ENCODE data around the gene AHCYL2. TPM values are rescaled to one million over a fixed set of nuclear protein-coding genes. Genes with fewer than 3 reads are reported as not detected.

The AHCYL2 gene
- total and polyA plus RNA-seq, 2 of the 8 experiments (the other 6 are each of a cell fraction or from before 2014, with no cell fraction given): 20.7 to 25.4 TPM

DNA sequence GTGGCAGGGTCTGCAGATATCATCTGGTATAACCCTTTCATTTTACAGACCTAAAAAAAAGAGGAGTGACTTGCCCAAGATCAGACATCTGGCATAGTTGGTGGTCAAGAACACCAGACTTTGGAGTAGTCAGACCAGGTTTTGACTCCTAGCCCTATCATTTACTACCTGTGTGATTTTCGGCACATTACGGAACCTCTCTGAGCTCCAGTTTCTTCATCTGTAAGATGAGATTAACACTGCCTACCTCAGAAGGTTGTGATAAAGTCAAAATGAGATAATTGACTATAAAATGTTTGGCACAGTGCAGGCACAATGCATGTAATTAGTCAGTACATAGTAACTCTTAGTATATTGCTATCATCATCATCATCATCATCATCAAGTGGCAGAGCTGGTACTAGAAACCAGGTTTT lies 210.6 kb downstream of the AHCYL2 start:
- DNase-seq (ENCODE audit: low read depth in 1 of 2, low spot score in 2 of 2): no peak
- no peaks in the 10 kb centered on the region for H3K9me3 ChIP-seq (ENCODE audit: insufficient read depth in 2 of 2, low read depth in 1 of 2, low read length in 1 of 2)
- H2BK5ac ChIP-seq (ENCODE audit: low read depth, low read length): no peak overlapping the region
- no peak overlapping the region for H3K4ac ChIP-seq (replicated peaks; ENCODE audit: insufficient read length, low read depth, low read length)
- H4K8ac ChIP-seq (ENCODE audit: extremely low read depth, insufficient read depth, low read length): no peak overlapping the region
- no peak overlapping the region for H2BK15ac ChIP-seq (ENCODE audit: low read length)
- no peak overlapping the region for H2AK5ac ChIP-seq (ENCODE audit: low read depth, low read length)
- H2BK12ac ChIP-seq (ENCODE audit: low read depth, low read length): no peak overlapping the region
- no peak overlapping the region; the same call in 1 of the 2 replicates for H3K18ac ChIP-seq (ENCODE audit: extremely low read depth, low read length)
- no peak overlapping the region for H2BK20ac ChIP-seq (ENCODE audit: low read length)
- no peak overlapping the region for H2BK120ac ChIP-seq (replicated peaks; ENCODE audit: low read depth, low read length)
- POLR2A ChIA-PET (ENCODE audit: partially characterized antibody): interaction anchor here (0.6 to 3.9 kb wide), 11 partner anchors 10 to 380 kb away, joined by 3 to 18 read pairs (median 4); partner anchors contain the start of gene AHCYL2
- peak overlapping the region; percentile 86 to 91 for H3K4me2 ChIP-seq (ENCODE audit: insufficient read depth in 1 of 2, low read depth in 2 of 2, low read length in 2 of 2)
- TF ChIP-seq CBX5 (IDR thresholded peaks at IDR 0.05; ENCODE audit: low read depth, low read length) (no peak), SP4 (IDR thresholded peaks at IDR 0.05; ENCODE audit: low read length) (no peak), SIX5 (IDR thresholded peaks at IDR 0.05; ENCODE audit: low read depth, low read length) (no peak), NANOG (IDR thresholded peaks at IDR 0.05; ENCODE audit: insufficient read depth, low read depth, low read length, poor library complexity, severe bottlenecking) (no peak), PHF8 (conservative IDR thresholded peaks at IDR 0.05; ENCODE audit: low read depth, low read length) (no peak), NRF1 (IDR thresholded peaks at IDR 0.05; ENCODE audit: low read depth, low read length) (no peak), TBP (IDR thresholded peaks at IDR 0.05; ENCODE audit: low read depth, low read length) (no peak), RAD21 (IDR thresholded peaks at IDR 0.05 in 1 of 2, conservative IDR thresholded peaks at IDR 0.05 in 1 of 2; ENCODE audit: low read depth in 2 of 2, low read length in 2 of 2) (no peak), CREB1 (IDR thresholded peaks at IDR 0.05) (no peak)
- TF ChIP-seq, protein P1, sequence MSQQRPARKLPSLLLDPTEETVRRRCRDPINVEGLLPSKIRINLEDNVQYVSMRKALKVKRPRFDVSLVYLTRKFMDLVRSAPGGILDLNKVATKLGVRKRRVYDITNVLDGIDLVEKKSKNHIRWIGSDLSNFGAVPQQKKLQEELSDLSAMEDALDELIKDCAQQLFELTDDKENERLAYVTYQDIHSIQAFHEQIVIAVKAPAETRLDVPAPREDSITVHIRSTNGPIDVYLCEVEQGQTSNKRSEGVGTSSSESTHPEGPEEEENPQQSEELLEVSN (IDR thresholded peaks at IDR 0.05): no peak
- TF ChIP-seq, protein P2, sequence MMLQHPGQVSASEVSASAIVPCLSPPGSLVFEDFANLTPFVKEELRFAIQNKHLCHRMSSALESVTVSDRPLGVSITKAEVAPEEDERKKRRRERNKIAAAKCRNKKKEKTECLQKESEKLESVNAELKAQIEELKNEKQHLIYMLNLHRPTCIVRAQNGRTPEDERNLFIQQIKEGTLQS (IDR thresholded peaks at IDR 0.05; ENCODE audit: insufficient read depth, low read depth, low read length): no peak
- peaks cover 0 to 3% of the 10 kb centered on the region in 2 experiments; a peak in 1 of 4 replicates for H3K79me2 ChIP-seq (ENCODE audit: control insufficient read depth in 1 of 2, insufficient read depth in 2 of 2, low read length in 2 of 2)
- H3K14ac ChIP-seq (ENCODE audit: insufficient read length): no peak overlapping the region
- H3K9ac ChIP-seq (replicated peaks in 1 of 4; ENCODE audit: extremely low read depth in 1 of 4, low read depth in 3 of 4, low read length in 3 of 4): peak overlapping the region in 1 of 4 experiments; percentile 22; a peak in 3 of 7 replicates
- H4K91ac ChIP-seq (replicated peaks; ENCODE audit: insufficient read length, low read length): no peak overlapping the region
- no peak overlapping the region for H3K56ac ChIP-seq (replicated peaks; ENCODE audit: insufficient read length, low read depth, low read length)
- H4K5ac ChIP-seq (ENCODE audit: insufficient read length, low read depth, low read length): no peak overlapping the region
- no peak for FAIRE-seq
- H2AFZ ChIP-seq (ENCODE audit: low read length): no peak overlapping the region
- H3K4me1 ChIP-seq (replicated peaks in 1 of 4; ENCODE audit: control insufficient read depth in 3 of 4, insufficient read depth in 4 of 4, low read length in 3 of 4): peaks cover 0 to 4% (median 2%) of the 10 kb centered on the region in 4 experiments; a peak in 3 of 7 replicates
- no peaks in the 10 kb centered on the region for H3K79me1 ChIP-seq (ENCODE audit: low read depth, low read length)
- H3K36me3 ChIP-seq (ENCODE audit: control insufficient read depth in 2 of 4, insufficient read depth in 4 of 4, low read length in 3 of 4): peaks cover 0 to 4% (median 0%) of the 10 kb centered on the region in 4 experiments; a peak in 1 of 8 replicates
- CTCF ChIA-PET (ENCODE audit: partially characterized antibody): interaction anchor here (0.7 to 5.3 kb wide), 6 partner anchors 9 to 68 kb away, joined by 3 to 37 read pairs (median 4); no protein-coding TSS in a partner anchor
- H3K23me2 ChIP-seq (ENCODE audit: low read depth, low read length): peaks cover 13% of the 10 kb centered on the region
- H4K20me1 ChIP-seq (replicated peaks in 1 of 2; ENCODE audit: control insufficient read depth in 1 of 2, insufficient read depth in 2 of 2, low read length in 2 of 2): peaks cover 3 to 5% of the 10 kb centered on the region in 2 experiments
- peak overlapping the region; percentile 74 to 85 (median 76) for H3K4me3 ChIP-seq (ENCODE audit: extremely low read depth in 1 of 4, insufficient read depth in 2 of 4, low read depth in 3 of 4, low read length in 4 of 4)
- peaks cover 0 to 9% (median 3%) of the 10 kb centered on the region in 4 experiments; a peak in 3 of 7 replicates for H3K27me3 ChIP-seq (replicated peaks in 1 of 4; ENCODE audit: control insufficient read depth in 3 of 4, extremely low read depth in 1 of 4, insufficient read depth in 3 of 4, low read length in 3 of 4)
- no peak overlapping the region for H3K23ac ChIP-seq (ENCODE audit: insufficient read length)
- no peak overlapping the region for H3K27ac ChIP-seq (ENCODE audit: low read depth, low read length)
- WGBS, 2 experiments (ENCODE audit: extremely low coverage in 1 of 2, insufficient coverage in 1 of 2, insufficient read length in 1 of 2, insufficient replicate concordance in 2 of 2, low coverage in 1 of 2, low lambda C conversion rate in 2 of 2, missing lambda C conversion rate in 1 of 2): 92% methylated on average over 2 of the region's 2 CpGs; no CpG with 5 or more reads in 1 of the 2 experiments
